AG09309 (cell line): ENCODE data around the gene SIL1.

ENCODE experiments used
- DNase-seq: peaks from one replicate; pipeline ENCODE4 v3.0.0-alpha.2; 2010; ENCODE audit warnings: low read depth
- H3K4me3 ChIP-seq: 2 replicates; pipeline ENCODE4 v1.5.1; 2011; ENCODE audit warnings: mild to moderate bottlenecking, low read depth, low read length, moderate library complexity; ENCODE audit not compliant: control insufficient read depth
- CTCF ChIP-seq: IDR thresholded peaks from 2 replicates; pipeline ENCODE4 v1.5.1; 2011; ENCODE audit warnings: mild to moderate bottlenecking, low read depth, low read length, inconsistent platforms; ENCODE audit not compliant: insufficient read depth, control insufficient read depth; ENCODE audit errors: missing control alignments

The SIL1 gene

GRCh38 chr5:139190125-139190524 is 8.0 kb downstream of the SIL1 start:
- no peak for TF ChIP-seq CTCF
- DNase-seq = no peak
- H3K4me3 ChIP-seq = no peak overlapping the region

GRCh38 chr5:139188558-139189270 is 9.5 kb downstream of the SIL1 start:
- no peak overlapping the region for H3K4me3 ChIP-seq
- no peak for TF ChIP-seq CTCF
- no peak for DNase-seq

- no peak for DNase-seq
- H3K4me3 ChIP-seq = no peak overlapping the region
- no peak for TF ChIP-seq CTCF
Measured at GRCh38 chr5:139186752-139187326, 11.3 kb downstream of the SIL1 start.

GRCh38 chr5:139186261-139186660 is 11.9 kb downstream of the SIL1 start:
- TF ChIP-seq CTCF = no peak
- DNase-seq = no peak
- no peak overlapping the region for H3K4me3 ChIP-seq

- no peak for TF ChIP-seq CTCF
- H3K4me3 ChIP-seq = no peak overlapping the region
- DNase-seq = no peak
Measured at GRCh38 chr5:139185589-139185988, 12.6 kb downstream of the SIL1 start.

- TF ChIP-seq CTCF = no peak
- DNase-seq = no peak
- no peak overlapping the region for H3K4me3 ChIP-seq
Measured at GRCh38 chr5:139183502-139183901, 14.7 kb downstream of the SIL1 start.
